HepG2 (cell line): ENCODE data around the gene SLC13A3.

Experiments
- CEBPB ChIP-seq: IDR thresholded peaks from 2 replicates; pipeline ENCODE4 v1.6.1; 2011; ENCODE audit warnings: low read depth, low read length, improper control_type of control experiment, borderline replicate concordance
- ERF ChIP-seq: IDR thresholded peaks from 2 replicates; pipeline ENCODE4 v1.6.1; 2018; ENCODE audit warnings: missing biosample characterization, missing genetic modification reagents
- EZH2 ChIP-seq: conservative IDR thresholded peaks from 2 replicates; pipeline ENCODE4 v1.6.1; 2012; ENCODE audit warnings: mild to moderate bottlenecking, low read depth, low read length, moderate library complexity
- MAFK ChIP-seq, 2 experiments: IDR thresholded peaks in 1 of 2; conservative IDR thresholded peaks in 1 of 2; 2 replicates each; pipeline ENCODE4 v1.6.1; 2011; ENCODE audit warnings: improper control_type of control experiment in 2 of 2, low read length in 2 of 2
- POLR2A ChIP-seq, 2 experiments: IDR thresholded peaks; 2 replicates each; pipeline ENCODE4 v1.6.1; 2011; ENCODE audit warnings: low read depth in 2 of 2, low read length in 2 of 2, mild to moderate bottlenecking in 1 of 2, moderate library complexity in 1 of 2; ENCODE audit not compliant: insufficient read depth in 1 of 2
- ZNF30 ChIP-seq: sonication (generic); formaldehyde crosslinking; IDR thresholded peaks from 2 replicates; pipeline ENCODE4 v1.5.0; 2020; ENCODE audit warnings: mild to moderate bottlenecking, missing genetic modification reagents
- ZNF792 ChIP-seq: IDR thresholded peaks from 2 replicates; pipeline ENCODE4 v1.6.1; 2016

DNA sequence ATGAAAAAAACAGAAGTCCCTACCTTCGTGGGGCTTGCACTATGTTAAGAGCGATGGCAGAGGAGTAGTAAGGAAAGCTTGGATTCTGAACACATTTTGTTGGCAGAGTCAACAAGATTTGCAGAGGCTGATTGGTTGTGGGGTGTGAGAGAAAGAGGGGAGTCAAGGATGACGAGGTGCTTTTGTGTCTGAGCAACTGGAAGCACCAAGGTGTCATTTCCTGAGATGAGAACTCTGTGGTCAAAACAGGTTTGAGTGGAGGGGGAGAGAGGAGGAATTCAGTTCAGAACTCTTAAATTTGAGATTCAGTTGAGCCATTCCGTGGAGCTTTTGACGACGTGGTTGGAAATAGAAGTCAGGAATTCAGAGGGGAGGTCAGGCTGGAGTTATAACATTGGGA, 104.3 kb downstream of the SLC13A3 start:
- TF ChIP-seq ZNF30 (CRISPR knock-in tag) (no peak), POLR2A (IDR thresholded peaks at IDR 0.05; ENCODE audit: insufficient read depth in 1 of 2, low read depth in 2 of 2, low read length in 2 of 2) (no peak), CEBPB (no peak), EZH2 (no peak), ERF (CRISPR knock-in tag) (no peak), ZNF792 (CRISPR knock-in tag) (no peak), MAFK (conservative IDR thresholded peaks at IDR 0.05 in 1 of 2, IDR thresholded peaks at IDR 0.05 in 1 of 2; ENCODE audit: low read length in 2 of 2) (no peak)
